Right cardiac atrium (tissue), 5 donors: Measurements from ENCODE around the gene VSIG4. TPM values are rescaled to one million over a fixed set of nuclear protein-coding genes. Genes with fewer than 3 reads are reported as not detected.
A peak's percentile ranks its signal among the peaks of the same experiment; 100 is the strongest.

Experiments used
- ATAC-seq, 2 donors: fragments of 200-7000 bp; cut with Tn5 transposase; one replicate each; pipeline versions ENCODE4 v1.8.0 to v1.9.1; 2020; ENCODE audit warnings: moderate library complexity in 2 of 2, mild to moderate bottlenecking in 1 of 2
- DNase-seq, 3 donors: peaks; one replicate each; pipeline ENCODE4 v3.0.0-alpha.2; 2020
- H3K27ac ChIP-seq: one replicate; pipeline ENCODE4 v1.5.1; 2013; ENCODE audit warnings: mild to moderate bottlenecking, low read length, control low read depth, moderate library complexity
- H3K27me3 ChIP-seq: one replicate; pipeline ENCODE4 v1.6.1; 2013; ENCODE audit not compliant: control insufficient read depth, insufficient read depth
- H3K4me1 ChIP-seq: one replicate; pipeline ENCODE4 v1.6.1; 2013; ENCODE audit warnings: low read length; ENCODE audit not compliant: control insufficient read depth, insufficient read depth
- H3K4me3 ChIP-seq: one replicate; pipeline ENCODE4 v1.5.1; 2013; ENCODE audit warnings: low read length, control low read depth
- H3K9me3 ChIP-seq: one replicate; pipeline ENCODE4 v1.6.1; 2013; ENCODE audit warnings: low read length; ENCODE audit not compliant: control insufficient read depth
- WGBS: extraction: QIAGEN DNeasy Blood & Tissue Kit; methylation state at CpG from one replicate; pipeline ENCODE4 v1.1.7; 2013; 5-methylcytosine and 5-hydroxymethylcytosine counted together
- intact Hi-C, 4 donors: fragments of 100-400 bp; cut with DNase I; formaldehyde crosslinking; loops; one replicate each; pipeline versions ENCODE4 v1.11.0 to v1.14.0; 2022 to 2023
- polyA plus RNA-seq: library from polyadenylated mRNA; stranded (reverse); fragments of 200-250 nt; gene quantifications from one replicate; pipeline ENCODE4 v1.2.3, GENCODE V29; 2013
- total RNA-seq, 4 donors: library from RNA; stranded (reverse); fragmentation: NEBNext Ultra II Directional; extraction: Animal tissue kit (Norgen Biotek cat#: 25700); gene quantifications; one replicate each; pipeline ENCODE4 v1.2.1, GENCODE V29; 2021
- donor health status: healthy with polysubstance abuse.
- donor health status: DM: no; HTN: yes; CAD: no.
- donor health status: DM: no; HTN: no; CAD: no.
- donor health status: DM: no; HTN: yes; CAD: no; lungs with severe emphysema.
- donor health status: DM: yes; HTN: yes; CAD: no.

Gene VSIG4
- total and polyA plus RNA-seq, 5 donors, result 16.0 to 126 (median 47.1) TPM

DNA sequence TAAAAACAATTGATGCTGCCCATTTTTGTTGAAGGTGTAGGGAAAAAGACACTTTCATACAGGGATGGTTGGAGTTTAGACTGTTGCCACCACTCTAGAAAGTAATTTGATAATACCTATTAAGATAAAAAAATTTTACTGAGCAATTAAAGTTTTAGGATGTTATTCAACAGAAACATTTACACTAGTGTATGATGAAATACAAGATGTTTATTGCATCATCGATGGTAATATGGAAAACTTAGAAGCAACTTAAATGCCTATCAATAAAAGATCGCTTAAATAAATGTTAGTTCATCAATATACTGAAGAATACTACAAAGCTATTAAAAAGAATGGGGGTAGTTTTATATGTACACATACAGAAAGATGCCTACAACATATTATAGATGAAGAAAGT is 9.2 kb upstream of the VSIG4 start:
- Histone ChIP-seq H3K9me3 (no peaks in the 10 kb centered on the region), H3K4me1 (no peaks in the 10 kb centered on the region), H3K27ac (no peak overlapping the region), H3K4me3 (no peak overlapping the region), H3K27me3 (no peaks in the 10 kb centered on the region)
- ATAC-seq (no peak), DNase-seq (no peak)
- intact Hi-C loops, result no loop called here
- 93% methylated on average over 2 of the region's 2 CpGs for WGBS

DNA sequence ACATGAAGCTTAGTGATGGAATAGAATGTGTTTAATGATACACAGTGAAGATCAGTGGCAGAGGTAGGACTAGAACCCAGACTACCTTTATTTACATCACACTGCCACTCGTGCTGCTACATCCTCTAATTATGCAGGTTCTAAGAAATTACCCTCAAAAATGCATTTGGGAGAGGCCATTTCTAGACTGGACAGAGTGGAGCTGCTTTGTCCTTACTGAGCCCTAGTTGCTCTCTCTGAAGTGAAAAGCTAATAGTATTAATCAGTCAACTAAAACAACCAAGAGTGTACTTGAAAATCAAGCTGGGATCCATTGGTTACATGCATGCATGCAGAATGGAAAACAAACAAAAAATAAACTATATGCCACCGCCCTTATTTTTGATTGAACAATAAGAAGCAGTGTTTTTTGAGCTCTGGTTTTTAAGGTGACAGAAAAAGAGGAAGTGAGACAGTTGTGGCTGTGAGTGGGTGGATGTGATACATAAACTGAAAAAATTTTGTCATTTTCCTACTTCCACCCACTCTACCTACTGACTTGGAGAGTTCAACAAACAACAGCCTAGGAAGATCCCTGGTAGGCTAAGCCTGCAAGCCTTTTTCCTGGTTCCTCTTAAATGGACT is 6.8 kb upstream of the VSIG4 start:
- DNase-seq, result peak in 1 of 3 donors; percentile 4

DNA sequence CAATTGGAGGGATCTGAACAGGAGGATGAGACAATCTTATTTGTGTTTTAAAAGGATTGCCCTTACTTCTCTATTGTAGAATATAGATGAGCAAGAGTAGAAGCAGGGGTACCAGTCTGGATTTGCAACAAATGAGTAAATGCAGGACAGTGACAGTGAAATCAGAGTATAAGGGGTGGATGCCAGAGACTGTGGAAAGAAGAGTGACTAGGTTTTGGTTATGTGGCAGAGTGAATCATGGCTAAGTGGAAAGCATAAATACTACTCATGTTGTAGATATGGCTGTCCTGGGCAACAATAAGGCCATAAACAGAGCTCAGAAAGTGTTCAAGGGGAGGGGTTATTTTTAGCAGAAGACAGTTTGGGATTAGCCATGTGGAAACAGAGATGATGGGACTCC is 6.0 kb upstream of the VSIG4 start:
- no peak overlapping the region for H3K4me3 ChIP-seq
- H3K27me3 ChIP-seq, result no peaks in the 10 kb centered on the region
- H3K9me3 ChIP-seq, result no peaks in the 10 kb centered on the region
- no peaks in the 10 kb centered on the region for H3K4me1 ChIP-seq
- ATAC-seq, result no peak
- H3K27ac ChIP-seq, result no peak overlapping the region
- intact Hi-C loops, result no loop called here
- DNase-seq, result no peak

More for the DNA sequence above, 6.8 kb upstream of the VSIG4 start:
- intact Hi-C loops, result no loop called here
- no peak for ATAC-seq
- no peaks in the 10 kb centered on the region for H3K27me3 ChIP-seq
- 66% methylated on average over 2 of the region's 2 CpGs for WGBS
- no peak overlapping the region for H3K4me3 ChIP-seq
- H3K4me1 ChIP-seq, result no peaks in the 10 kb centered on the region
- H3K27ac ChIP-seq, result no peak overlapping the region
- no peaks in the 10 kb centered on the region for H3K9me3 ChIP-seq

DNA sequence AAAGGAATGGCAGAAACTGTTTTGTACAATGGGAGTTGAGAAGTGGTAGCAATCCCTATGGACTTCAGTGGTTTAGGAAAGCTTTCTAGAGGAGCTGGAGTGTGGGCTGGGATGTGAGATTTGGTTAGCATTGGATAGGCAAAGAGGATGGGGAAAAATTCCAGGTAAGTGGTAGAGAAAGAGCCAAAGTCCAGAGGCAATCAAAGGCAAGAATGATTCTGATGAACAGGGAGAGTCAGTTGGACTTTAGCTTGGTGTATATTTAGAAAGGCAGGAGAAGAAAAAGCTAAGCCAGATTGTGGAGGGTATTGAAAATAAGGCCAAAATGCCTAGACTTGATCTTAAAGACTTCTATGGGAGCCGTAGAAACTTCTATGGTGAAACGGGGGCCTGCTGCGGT is 3.7 kb upstream of the VSIG4 start:
- intact Hi-C loops, result no loop called here
- DNase-seq, result no peak
- WGBS, result 97% methylated on average over 3 of the region's 3 CpGs
- ATAC-seq, result no peak
- Histone ChIP-seq H3K9me3 (no peaks in the 10 kb centered on the region), H3K27ac (no peak overlapping the region), H3K4me3 (no peak overlapping the region), H3K4me1 (no peaks in the 10 kb centered on the region), H3K27me3 (no peaks in the 10 kb centered on the region)

DNA sequence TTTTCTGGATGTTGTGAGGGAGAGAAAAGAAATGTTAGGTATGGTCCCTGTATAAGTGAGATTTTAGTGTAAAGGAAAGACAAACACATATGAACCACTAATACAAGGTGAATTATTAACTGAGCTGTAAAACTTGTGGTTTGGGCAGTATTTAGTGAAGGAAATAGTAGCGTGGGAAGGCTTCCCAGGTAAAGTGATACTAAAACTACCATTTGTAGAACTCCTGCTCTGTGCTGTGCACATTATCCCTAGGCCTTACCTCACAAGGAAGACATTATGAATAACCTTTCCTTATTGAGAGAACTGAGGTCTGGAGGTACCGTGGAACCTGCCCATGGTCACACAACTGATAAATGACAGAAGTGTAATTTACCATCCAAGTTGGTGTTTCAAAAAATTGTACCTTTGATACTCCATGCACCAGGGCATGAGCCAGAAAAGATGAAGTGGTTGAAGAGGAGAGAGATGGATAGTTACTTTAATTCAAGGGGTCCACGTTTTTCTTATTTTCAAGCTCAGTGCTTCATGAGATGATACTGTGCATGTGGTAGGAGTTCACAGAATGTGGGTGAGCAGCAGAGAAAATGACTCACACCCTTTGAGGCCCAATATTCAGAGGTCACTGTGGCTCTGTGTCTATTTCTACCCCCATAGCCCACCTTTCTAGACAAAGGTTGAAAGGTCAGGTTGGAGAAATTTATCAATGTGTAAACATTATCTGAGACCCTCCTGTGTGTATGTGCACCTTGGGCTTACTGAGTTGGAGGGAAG is 2.6 kb upstream of the VSIG4 start:
- no peak overlapping the region for H3K4me3 ChIP-seq
- intact Hi-C loops, result no loop called here
- no peaks in the 10 kb centered on the region for H3K27me3 ChIP-seq
- no peak for ATAC-seq
- H3K9me3 ChIP-seq, result no peaks in the 10 kb centered on the region
- H3K27ac ChIP-seq, result no peak overlapping the region
- WGBS, result 80% methylated on average over 3 of the region's 3 CpGs
- no peak for DNase-seq
- H3K4me1 ChIP-seq, result no peaks in the 10 kb centered on the region

DNA sequence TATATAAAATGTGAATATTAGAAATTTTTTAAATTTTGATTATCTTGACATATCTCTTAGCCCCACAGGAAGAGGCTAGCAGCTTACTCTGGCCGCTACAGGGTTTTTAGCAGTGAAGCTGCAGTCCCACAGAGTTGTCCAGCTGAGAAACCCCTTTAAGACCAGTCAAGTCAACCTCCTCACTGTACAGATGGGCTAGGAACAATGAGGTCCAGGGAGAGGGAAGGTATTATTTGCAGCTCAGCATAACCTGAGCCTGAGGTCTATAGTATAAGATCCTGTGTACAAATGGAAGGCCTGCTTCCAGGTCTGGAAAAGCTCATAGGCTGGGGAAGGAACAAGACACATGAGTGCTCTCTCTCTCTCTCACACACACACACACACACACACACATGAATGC is 1.8 kb downstream of the VSIG4 start:
- H3K9me3 ChIP-seq, result no peaks in the 10 kb centered on the region
- no peak for ATAC-seq
- WGBS, result 85% methylated on average over 1 of the region's 1 CpG

DNA sequence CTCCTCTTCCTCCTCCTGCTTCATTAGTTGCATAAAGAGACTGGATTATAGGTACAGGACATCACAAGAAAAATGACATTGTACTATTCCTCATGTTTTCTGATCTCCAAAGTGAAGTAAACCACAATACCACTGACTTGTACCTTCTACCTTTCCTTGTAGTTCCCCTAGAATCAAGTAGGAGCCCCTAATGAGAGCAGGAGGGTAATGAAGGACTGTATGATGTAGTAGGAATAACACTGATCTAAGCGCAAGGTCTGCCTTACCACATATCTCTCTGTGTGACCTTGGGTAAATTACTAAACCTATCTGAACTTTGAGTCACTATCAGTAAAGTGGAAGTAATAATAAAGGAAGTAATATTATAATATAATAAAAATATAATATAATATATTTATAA is 3.6 kb downstream of the VSIG4 start:
- ATAC-seq, result no peak
- Histone ChIP-seq H3K9me3 (no peaks in the 10 kb centered on the region), H3K27ac (no peak overlapping the region), H3K27me3 (no peaks in the 10 kb centered on the region), H3K4me1 (no peaks in the 10 kb centered on the region), H3K4me3 (no peak overlapping the region)
- intact Hi-C loops, result no loop called here
- no peak for DNase-seq
- 98% methylated on average over 1 of the region's 1 CpG for WGBS

More for the DNA sequence above, 1.8 kb downstream of the VSIG4 start:
- Histone ChIP-seq H3K4me3 (no peak overlapping the region), H3K27ac (no peak overlapping the region), H3K27me3 (no peaks in the 10 kb centered on the region), H3K4me1 (no peaks in the 10 kb centered on the region)
- no peak for DNase-seq
- intact Hi-C loops, result no loop called here

DNA sequence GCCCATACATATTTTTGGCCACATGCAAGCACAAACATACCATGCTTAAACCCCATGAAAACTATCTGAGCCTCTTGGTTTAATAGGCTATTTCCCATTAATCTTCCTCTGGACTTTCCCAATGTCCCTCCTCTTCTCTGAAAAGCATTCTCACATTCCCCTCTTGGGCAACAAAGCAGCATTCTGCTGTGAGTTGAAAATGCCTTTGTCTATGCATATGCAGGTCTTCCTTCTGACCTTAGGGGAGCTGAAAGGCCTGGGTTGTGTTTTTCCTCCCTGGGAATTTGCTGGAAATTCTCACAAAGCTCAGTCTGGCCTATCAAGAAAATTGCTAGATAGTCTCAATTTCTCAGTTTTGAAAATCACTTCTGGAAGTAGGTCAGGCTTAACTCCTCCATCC is 4.2 kb downstream of the VSIG4 start:
- intact Hi-C loops, result no loop called here
- Histone ChIP-seq H3K4me1 (no peaks in the 10 kb centered on the region), H3K4me3 (no peak overlapping the region), H3K27ac (no peak overlapping the region), H3K27me3 (no peaks in the 10 kb centered on the region), H3K9me3 (no peaks in the 10 kb centered on the region)
- ATAC-seq, result no peak
- DNase-seq, result no peak

DNA sequence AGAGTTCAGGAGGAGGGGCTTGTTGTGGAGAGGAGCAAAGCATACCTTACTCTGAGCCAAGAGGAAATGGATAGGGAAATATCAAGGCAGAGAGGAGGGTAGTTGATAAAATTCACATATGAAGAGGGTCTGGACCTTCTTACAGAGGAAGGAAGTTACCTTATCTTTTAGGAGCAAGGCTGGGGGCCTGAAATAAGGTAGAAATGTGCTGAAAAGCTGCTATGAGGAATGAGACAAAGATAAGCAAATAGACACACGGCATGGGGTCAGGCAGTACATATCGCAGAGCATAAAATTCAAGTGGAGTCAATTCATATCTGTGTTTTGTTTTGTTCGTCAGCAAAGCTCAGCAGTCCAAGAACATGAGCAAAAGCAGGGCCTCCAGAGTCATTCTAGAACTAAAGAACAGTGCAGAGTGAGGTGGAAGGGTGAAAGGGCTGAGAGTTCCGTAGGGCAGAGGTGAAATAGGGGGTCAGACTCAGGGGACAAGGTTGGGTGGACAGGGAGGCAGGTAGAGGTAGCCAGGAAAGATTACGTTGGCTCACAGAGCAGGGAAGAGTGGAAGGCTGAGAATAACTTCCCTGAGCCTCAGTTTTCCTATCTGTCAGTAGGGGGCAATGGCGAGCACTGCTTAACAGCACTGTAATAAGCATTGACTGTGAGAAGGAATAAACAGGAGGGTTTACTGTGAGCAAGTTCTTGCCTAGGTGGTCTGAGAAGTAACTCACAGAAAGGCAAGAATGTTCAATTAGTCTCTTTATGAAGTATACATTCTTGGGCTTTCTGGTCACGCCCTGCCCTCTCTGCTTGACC is 9.2 kb downstream of the VSIG4 start:
- H3K27me3 ChIP-seq, result no peaks in the 10 kb centered on the region
- H3K9me3 ChIP-seq, result no peaks in the 10 kb centered on the region
- no peaks in the 10 kb centered on the region for H3K4me1 ChIP-seq
- ATAC-seq (no peak), DNase-seq (no peak)
- no peak overlapping the region for H3K4me3 ChIP-seq
- WGBS, result 36% methylated on average over 7 of the region's 7 CpGs
- intact Hi-C loops, result no loop called here
- no peak overlapping the region for H3K27ac ChIP-seq

DNA sequence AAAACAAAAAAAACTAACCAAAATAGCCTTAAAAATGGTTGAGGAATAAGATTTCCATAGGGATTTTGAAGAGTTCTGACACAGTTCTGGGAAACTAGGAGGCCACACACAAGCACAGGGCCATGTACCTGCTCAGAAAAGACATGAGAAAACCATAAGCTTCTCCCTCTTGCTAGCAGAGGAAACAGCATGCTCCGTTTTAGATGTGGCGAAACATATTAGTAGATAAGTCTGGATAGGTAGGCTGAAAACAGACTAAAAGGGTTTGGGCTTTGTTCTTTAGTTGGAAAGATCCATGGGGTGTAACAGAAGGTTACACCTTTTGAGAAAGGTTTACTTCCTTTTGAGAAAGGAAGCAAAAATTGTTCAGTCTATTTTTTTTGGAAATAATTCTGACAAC is 10.9 kb downstream of the VSIG4 start:
- Histone ChIP-seq H3K27me3 (no peaks in the 10 kb centered on the region), H3K9me3 (no peaks in the 10 kb centered on the region), H3K27ac (no peak overlapping the region), H3K4me1 (no peaks in the 10 kb centered on the region), H3K4me3 (no peak overlapping the region)
- 72% methylated on average over 2 of the region's 2 CpGs for WGBS
- no peak for ATAC-seq
- intact Hi-C loops, result no loop called here
- no peak for DNase-seq

DNA sequence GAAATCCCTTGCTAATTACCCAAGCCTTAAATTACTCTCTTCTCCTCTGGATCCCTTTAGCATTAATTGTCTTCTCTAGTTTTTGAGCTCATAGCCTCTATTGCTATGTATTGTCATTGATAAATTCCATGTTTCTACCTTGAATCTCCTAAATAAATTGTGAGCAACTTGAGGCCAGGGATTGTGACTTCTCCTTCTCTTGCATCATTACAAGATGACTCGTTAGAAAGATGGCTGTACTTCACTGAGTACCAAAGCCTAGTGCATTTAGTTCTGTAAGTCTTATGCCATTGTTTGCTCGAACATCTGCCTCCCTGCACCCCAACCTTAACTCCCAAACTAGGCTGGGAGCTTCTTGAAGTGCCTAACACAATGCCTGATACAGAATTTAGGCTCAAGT is 15.3 kb downstream of the VSIG4 start:
- ATAC-seq, result no peak
- no peaks in the 10 kb centered on the region for H3K27me3 ChIP-seq
- no peak for DNase-seq
- no peak overlapping the region for H3K4me3 ChIP-seq
- H3K9me3 ChIP-seq, result no peaks in the 10 kb centered on the region
- intact Hi-C loops, result no loop called here
- WGBS, result 62% methylated on average over 2 of the region's 2 CpGs
- no peak overlapping the region for H3K27ac ChIP-seq
- H3K4me1 ChIP-seq, result no peaks in the 10 kb centered on the region
